NCI-H1930 (cell line): ENCODE results near the gene DENR.
"Not testable (repeated sequence)": the region's sequence is repeated elsewhere in the genome, so short reads cannot be mapped to it uniquely, and the experiment has no call there.

ENCODE experiments used
- DNase-seq, 2 experiments: peaks; one replicate each; lab custom pipeline; 2025; lab: John Stamatoyannopoulos, UW

Gene DENR, protein sequence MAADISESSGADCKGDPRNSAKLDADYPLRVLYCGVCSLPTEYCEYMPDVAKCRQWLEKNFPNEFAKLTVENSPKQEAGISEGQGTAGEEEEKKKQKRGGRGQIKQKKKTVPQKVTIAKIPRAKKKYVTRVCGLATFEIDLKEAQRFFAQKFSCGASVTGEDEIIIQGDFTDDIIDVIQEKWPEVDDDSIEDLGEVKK

DNA sequence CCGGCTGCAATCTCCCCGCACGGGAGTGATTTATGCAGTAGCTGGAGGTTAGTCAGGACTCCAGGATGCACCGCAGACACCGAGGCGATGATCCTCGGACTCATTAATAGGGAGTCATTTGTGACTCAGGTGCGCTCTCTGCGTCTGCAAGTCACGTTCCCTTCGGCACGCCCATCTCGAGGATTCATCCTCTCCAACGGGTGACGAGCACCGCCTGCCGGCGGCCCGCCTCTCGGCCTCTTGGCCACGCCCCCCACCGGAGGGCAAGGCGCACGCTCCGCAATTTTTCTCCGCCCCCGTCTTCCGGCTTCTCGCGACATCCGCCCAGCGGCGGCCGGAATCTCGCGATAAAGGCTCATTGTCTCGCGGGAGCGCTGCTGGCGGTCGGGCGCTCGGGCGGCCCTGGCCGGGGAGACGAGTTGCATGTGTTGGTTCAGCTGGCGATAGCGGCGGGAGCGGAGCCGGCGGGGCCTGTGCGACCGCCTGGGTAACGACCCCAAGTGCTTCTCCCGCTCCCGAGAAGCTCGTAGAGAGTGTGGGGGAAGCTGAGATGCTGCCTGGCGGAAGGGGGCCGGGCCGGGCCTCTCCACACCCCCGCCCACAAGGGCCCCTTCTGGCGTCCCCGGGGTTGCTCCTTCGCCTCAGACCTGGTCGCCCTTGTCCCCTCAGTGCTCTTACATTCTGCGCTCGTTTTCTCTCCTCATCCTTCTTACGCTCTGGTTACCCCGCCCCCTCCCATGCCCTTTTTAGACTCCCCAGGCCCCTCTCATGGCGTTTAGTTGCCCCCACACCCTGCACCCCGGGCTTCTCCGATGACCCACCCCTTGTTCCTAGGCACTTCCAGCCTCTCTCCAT is at the start of gene DENR:
DENR (plus strand) TSS at position 361 of the 855 bp plus-strand sequence. CDS start 878 bp downstream, outside the sequence.
- peak; percentile 96 to 98 for DNase-seq

GRCh38 chr12:122702890-122703611 is 49.6 kb upstream of the DENR start, which contains the start of gene HCAR2:
Gene HCAR2 (minus strand): TSS chr12:122703357. CDS start chr12:122703283, 74 bp downstream.
- not testable (repeated sequence) for DNase-seq

DNA sequence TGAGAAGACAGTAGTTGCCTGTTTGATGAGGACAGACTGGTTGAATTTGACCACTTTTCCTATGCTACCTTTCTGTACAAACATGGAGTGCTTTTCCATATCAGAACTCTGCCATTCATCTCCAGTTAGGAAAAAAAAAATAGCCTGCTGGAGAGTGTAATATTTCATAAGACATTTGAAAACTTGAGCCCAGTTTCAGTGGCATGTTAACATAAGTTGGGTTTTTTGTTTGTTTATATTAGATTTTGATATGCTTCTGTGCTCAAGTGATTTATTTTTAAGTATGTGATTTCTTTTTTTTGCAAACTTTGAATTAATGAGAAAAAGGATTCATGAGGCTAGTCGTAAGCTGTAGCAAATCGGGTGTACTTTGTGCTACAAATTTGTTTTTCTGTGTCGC is 48.8 kb upstream of the DENR start:
- not testable (repeated sequence) for DNase-seq

DNA sequence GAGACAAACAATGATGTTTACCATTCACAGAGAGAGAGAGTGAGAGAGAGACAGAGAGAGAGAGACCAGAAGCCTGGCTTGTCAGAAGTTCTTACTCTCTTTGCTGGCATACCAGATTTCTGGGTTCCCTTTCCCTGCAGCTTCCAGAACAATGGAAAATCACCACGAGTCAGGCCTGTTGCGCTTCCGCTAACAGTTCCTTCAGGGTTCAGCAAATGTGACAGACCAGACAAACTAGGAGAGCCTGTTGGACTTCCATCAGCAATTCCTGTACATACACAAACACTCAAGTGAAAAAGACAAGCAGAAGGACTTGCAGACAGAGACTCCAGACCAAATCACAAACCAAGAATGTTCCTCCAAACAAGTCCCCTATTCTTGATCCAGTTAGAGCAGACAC is 43.3 kb upstream of the DENR start:
- not testable (repeated sequence) for DNase-seq

DNA sequence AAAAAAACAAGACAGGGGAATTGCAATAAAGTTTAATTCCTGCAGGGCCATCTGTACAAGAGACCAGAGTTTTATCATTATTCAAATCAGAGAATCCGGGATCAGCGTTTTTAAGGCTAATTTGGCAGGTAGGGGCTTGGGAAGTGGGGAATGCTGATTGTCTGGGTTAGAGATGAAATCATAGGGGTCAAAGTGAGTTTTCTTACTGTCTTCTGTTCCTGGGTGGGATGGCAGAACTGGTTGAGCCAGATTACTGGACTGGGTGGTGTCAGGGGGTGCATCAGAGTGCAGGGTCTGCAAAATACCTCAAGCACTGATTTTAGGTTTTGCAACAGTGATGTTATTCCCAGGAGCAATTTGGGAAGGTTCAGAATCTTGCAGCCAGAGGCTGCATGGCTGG is 42.3 kb upstream of the DENR start:
- not testable (repeated sequence) for DNase-seq

DNA sequence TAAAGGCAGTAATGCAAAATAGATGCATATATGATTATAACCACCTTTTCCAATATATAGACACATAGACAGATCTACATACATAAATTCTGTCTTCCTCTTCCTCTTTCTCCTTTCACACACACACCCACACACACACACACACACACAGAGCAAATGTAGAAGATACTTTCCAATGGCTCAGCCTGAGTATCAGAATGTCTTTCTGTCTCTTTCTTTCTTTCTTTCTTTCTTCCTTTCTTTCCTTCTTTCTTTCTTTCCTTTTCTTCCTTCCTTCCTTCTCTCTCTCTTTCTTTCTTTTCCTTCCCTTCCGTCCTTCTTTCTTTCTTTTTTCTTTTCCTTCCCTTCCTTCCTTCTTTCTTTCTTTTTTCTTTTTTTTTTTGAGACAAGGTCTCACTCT is 41.4 kb upstream of the DENR start:
- DNase-seq: not testable (repeated sequence)

GRCh38 chr12:122713491-122714188 is 39.0 kb upstream of the DENR start:
- DNase-seq: not testable (repeated sequence)

GRCh38 chr12:122715211-122715610 is 37.4 kb upstream of the DENR start:
- not testable (repeated sequence) for DNase-seq

DNA sequence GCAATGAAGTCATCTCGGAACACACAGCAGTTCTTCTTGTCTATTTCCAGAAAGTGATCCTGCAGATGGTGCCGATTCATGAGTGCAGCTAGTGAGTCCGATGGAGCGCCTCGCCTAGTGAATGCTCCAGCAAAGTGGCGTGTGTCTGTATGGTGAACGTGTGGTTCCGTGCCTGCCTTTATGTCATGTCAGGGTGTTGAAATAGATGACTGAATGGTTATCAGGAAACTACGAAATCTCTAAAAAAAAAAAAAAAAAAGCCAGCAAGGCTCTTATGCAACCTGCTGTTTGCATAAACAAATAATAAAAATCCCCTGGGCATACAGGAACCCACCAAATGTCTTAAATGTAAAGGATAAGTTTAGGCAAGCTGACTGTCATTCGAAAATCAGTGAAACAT is 36.0 kb upstream of the DENR start, which contains the start of gene HCAR3:
HCAR3 (minus strand) TSS at position 154 of the 400 bp plus-strand sequence; CDS start at position 80, 74 bp downstream.
- not testable (repeated sequence) for DNase-seq

DNA sequence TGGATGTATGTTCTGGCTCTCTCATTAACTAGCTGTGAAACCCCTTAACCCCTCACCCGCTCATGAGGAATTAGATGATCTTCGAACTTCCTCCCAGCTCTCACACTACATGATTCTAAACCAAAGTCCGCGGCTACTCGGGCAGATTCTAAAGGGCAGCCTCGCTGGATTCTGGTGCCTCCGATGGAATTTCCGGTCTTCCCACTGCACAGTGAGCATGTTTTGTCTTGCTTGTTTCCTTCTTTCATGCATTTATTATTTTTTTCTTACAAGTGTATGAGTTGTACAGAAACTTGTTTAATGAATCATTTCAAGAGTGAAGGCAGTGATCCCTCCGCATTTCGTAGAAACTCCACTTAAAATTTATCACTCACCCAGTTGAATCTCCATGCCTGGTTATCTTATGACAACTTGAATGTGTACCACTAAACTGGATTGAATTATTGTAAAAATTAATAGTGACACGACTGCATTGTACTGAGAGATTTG is 31.5 kb upstream of the DENR start:
- DNase-seq: no peak

GRCh38 chr12:122722387-122722786 is 30.2 kb upstream of the DENR start:
- DNase-seq: no peak

GRCh38 chr12:122724641-122725243 is 27.9 kb upstream of the DENR start:
- no peak for DNase-seq

DNA sequence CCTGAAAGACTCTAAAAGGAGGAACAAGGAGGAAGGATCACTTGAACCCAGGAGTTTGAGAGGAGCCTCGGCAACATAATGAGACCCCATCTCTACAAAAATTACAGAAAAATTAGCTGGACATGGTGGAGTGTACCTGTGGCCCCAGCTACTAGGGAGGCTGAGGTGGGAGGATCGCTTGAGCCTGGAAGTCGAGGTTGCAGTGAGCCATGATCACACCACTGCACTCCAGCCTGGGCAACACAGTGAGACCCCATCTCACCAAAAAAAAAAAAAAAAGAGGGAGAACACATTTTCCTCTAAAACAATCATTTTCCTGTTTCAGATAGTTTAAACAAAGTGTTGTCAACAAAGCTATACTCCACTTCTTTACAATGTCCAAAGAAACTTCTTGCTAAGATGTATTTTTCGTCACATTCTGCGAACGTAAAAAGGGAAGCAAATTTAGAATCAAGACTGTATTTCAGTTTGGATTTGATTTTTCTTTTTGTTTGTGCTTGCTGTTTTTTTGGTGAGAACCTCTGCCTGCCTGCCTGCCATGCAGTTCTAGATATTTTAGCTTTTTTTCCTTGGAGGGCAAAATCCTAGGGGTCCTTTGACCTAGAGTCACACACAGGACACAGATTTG is 27.1 kb upstream of the DENR start:
- no peak for DNase-seq

- no peak for DNase-seq
These were observed 26.5 kb upstream of the DENR start for GRCh38 chr12:122726080-122726558.

GRCh38 chr12:122729583-122730214 is 22.9 kb upstream of the DENR start:
- DNase-seq: no peak

- no peak for DNase-seq
These were observed 22.2 kb upstream of the DENR start, which contains the start of gene HCAR1 for GRCh38 chr12:122730215-122731014. Gene HCAR1 (minus strand): TSS chr12:122730844. CDS start chr12:122730339, 505 bp downstream.

GRCh38 chr12:122732170-122732569 is 20.5 kb upstream of the DENR start:
- no peak for DNase-seq

DNA sequence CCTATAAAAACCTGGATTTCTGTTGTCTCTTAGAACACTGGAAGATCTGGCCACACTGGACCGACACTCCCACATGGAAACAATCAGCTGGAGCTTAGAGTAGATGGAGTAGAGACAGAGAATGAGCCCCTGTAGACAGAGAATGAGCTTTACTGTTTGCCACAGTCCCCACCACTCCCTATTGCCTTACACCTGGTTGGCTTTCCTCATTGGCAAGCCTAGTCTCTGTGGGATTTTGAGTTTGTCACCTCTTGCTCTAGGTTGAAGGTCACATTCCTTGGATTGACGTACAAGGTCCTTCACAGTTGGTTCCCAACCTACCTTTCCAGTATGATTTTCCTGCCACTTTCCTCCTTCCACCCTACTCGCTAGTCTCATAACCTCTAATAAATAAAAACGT is 20.0 kb upstream of the DENR start:
- no peak for DNase-seq

DNA sequence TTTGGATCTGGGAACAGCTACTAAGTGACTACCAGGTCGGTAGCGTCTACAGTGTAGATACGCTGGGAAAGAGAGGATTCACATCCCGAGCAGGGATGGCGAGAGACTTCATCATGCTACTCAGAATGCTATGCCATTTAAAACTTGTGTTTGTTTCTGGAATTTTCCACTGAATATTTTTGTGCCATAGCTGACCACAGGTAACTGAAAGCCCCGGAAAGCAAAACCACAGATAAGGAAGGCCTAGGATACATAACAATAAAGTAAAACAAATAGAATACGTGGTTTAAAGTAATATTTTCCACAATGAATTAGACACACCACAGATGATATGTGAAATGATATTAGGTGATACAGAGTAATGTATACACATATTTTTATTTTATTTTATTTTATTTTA is 14.1 kb upstream of the DENR start:
- no peak for DNase-seq
